HepG2 (cell line): ENCODE results near the gene TMEM87A. TPM values are rescaled to one million over a fixed set of nuclear protein-coding genes. Genes with fewer than 3 reads are reported as not detected.

Source experiments
- ARID2 ChIP-seq: sonication (generic); formaldehyde crosslinking; IDR thresholded peaks from 2 replicates; pipeline ENCODE4 v1.8.1; 2022; ENCODE audit warnings: mild to moderate bottlenecking, missing genetic modification reagents, borderline replicate concordance
- CAMTA2 ChIP-seq: sonication (generic); formaldehyde crosslinking; IDR thresholded peaks from 2 replicates; pipeline ENCODE4 v1.4.0; 2020; ENCODE audit warnings: mild to moderate bottlenecking, missing genetic modification reagents, borderline replicate concordance
- CHD4 ChIP-seq: fragments of 200-600 bp; sonication (generic); IDR thresholded peaks from 2 replicates; pipeline ENCODE4 v1.7.0; 2017; ENCODE audit warnings: mild to moderate bottlenecking, low read length, borderline replicate concordance
- FOXP1 ChIP-seq, 2 experiments: fragments of 450-650 bp in 1 of 2; IDR thresholded peaks; 2 replicates each; pipeline ENCODE4 v1.6.1; 2017 to 2018; ENCODE audit warnings: antibody characterized with exemption in 1 of 2
- HOXA7 ChIP-seq: sonication (generic); formaldehyde crosslinking; IDR thresholded peaks from 2 replicates; pipeline ENCODE4 v1.8.1; 2022; ENCODE audit warnings: mild to moderate bottlenecking, missing genetic modification reagents, moderate library complexity
- KDM6A ChIP-seq: IDR thresholded peaks from 2 replicates; pipeline ENCODE4 v1.6.1; 2016; ENCODE audit warnings: low read depth
- KLF13 ChIP-seq: sonication (generic); formaldehyde crosslinking; IDR thresholded peaks from 2 replicates; pipeline ENCODE4 v1.4.0; 2020; ENCODE audit warnings: mild to moderate bottlenecking, missing genetic modification reagents
- MBNL3 ChIP-seq: fragments of 250-450 bp; sonication (Bioruptor Pico); conservative IDR thresholded peaks from 2 replicates; pipeline ENCODE4 v1.8.0; 2022; ENCODE audit warnings: mild to moderate bottlenecking, inconsistent platforms
- MTA1 ChIP-seq: sonication (generic); formaldehyde crosslinking; IDR thresholded peaks from 2 replicates; pipeline ENCODE4 v1.4.0; 2020; ENCODE audit warnings: missing genetic modification reagents, mild to moderate bottlenecking, borderline replicate concordance
- PHF20 ChIP-seq: sonication (generic); formaldehyde crosslinking; IDR thresholded peaks from 2 replicates; pipeline ENCODE4 v1.5.0; 2020; ENCODE audit warnings: mild to moderate bottlenecking, missing genetic modification reagents
- RXRB ChIP-seq: IDR thresholded peaks from 2 replicates; pipeline ENCODE4 v1.6.1; 2016; ENCODE audit warnings: borderline replicate concordance, missing genetic modification reagents, missing compliant biosample characterization
- SETDB1 ChIP-seq: sonication (generic); formaldehyde crosslinking; IDR thresholded peaks from 2 replicates; pipeline ENCODE4 v1.5.1; 2020; ENCODE audit warnings: missing genetic modification reagents, mild to moderate bottlenecking, borderline replicate concordance
- THAP11 ChIP-seq: IDR thresholded peaks from 2 replicates; pipeline ENCODE4 v1.6.1; 2016; ENCODE audit warnings: missing biosample characterization, missing genetic modification reagents
- YY1 ChIP-seq: IDR thresholded peaks from 2 replicates; pipeline ENCODE4 v1.6.1; 2011; ENCODE audit warnings: low read length, low read depth, moderate library complexity, mild to moderate bottlenecking; ENCODE audit not compliant: insufficient read depth, insufficient replicate concordance
- ZNF136 ChIP-seq: sonication (generic); formaldehyde crosslinking; IDR thresholded peaks from 2 replicates; pipeline ENCODE4 v1.8.1; 2022; ENCODE audit warnings: low read depth, mild to moderate bottlenecking, moderate library complexity, missing genetic modification reagents
- ZNF264 ChIP-seq: sonication (generic); formaldehyde crosslinking; IDR thresholded peaks from 2 replicates; pipeline ENCODE4 v1.4.0; 2020; ENCODE audit warnings: missing genetic modification reagents
- ZNF331 ChIP-seq: sonication (generic); formaldehyde crosslinking; IDR thresholded peaks from 2 replicates; pipeline ENCODE4 v1.4.0; 2020; ENCODE audit warnings: missing genetic modification reagents
- ZNF552 ChIP-seq: sonication (generic); formaldehyde crosslinking; IDR thresholded peaks from 2 replicates; pipeline ENCODE4 v1.9.0; 2022; ENCODE audit warnings: missing genetic modification reagents, mild to moderate bottlenecking, borderline replicate concordance
- polyA plus RNA-seq, 8 experiments: library from polyadenylated mRNA; depleted of rRNA in 3 of 8; stranded (reverse) in 7 of 8; unstranded in 1 of 8; fragments of >200 nt; fragmentation: Illumina TruSeq in 4 of 8; extraction: Trizol in 4 of 8; gene quantifications; 2 replicates each; pipeline versions ENCODE4 v1.2.1 to v1.2.3, GENCODE V29; 2011 to 2016; ENCODE audit warnings: low read depth in 4 of 8, missing spikeins in 1 of 8, mixed read lengths in 1 of 8; ENCODE audit not compliant: insufficient read depth in 1 of 8
- total RNA-seq, 5 experiments: library from RNA; depleted of rRNA; stranded (reverse); fragments of >200 nt; fragmentation: Illumina TruSeq; extraction: Trizol; gene quantifications; 2 replicates each; pipeline ENCODE4 v1.2.3, GENCODE V29; 2016; ENCODE audit warnings: low read depth in 1 of 5
- TF ChIP-seq, protein P1 (sequence below): sonication (generic); formaldehyde crosslinking; IDR thresholded peaks from 2 replicates; pipeline ENCODE4 v1.5.1; 2020; ENCODE audit warnings: mild to moderate bottlenecking, missing genetic modification reagents, moderate library complexity
- TF ChIP-seq, protein P2 (sequence below): sonication (generic); formaldehyde crosslinking; IDR thresholded peaks from 2 replicates; pipeline ENCODE4 v1.4.0; 2020; ENCODE audit warnings: mild to moderate bottlenecking, low read depth, missing genetic modification reagents
- TF ChIP-seq, protein P3 (sequence below): sonication (generic); formaldehyde crosslinking; IDR thresholded peaks from 2 replicates; pipeline ENCODE4 v1.4.0; 2020; ENCODE audit warnings: missing genetic modification reagents, mild to moderate bottlenecking, borderline replicate concordance

Gene TMEM87A
- total and polyA plus RNA-seq, 2 of the 13 experiments (the other 11 are each of a cell fraction or from before 2014, with no cell fraction given) = 20.2 to 42.8 TPM

DNA sequence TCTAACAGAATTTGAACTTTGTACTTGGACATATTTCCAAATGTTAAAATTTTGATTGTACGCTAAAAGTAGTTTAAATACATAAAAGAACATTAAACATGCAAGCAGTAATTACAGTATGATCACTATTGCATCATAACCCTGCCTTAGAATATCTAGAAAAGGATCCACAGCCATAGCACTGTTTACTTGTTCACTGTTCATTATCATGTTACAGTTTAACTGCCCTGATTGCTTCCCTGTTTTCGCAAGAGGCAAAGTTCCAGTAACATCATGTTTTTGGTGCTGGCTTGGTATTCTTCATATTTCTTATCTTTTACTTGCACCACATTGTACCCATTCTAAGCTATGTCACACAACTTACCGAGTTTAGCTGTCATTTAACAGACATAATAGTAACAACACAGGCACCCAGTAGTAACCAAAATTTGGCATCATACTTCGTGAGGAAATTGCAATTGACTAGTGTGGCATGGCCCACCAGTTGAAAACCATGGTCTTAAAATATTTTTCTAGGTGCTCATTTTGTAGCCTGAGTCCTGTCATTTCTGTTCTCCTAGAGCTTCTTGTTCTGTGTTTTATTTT lies 13.3 kb upstream of the TMEM87A start (continued):
- TF ChIP-seq ZNF264 (CRISPR knock-in tag) (0 out of 2 replicates have a peak, but pooled peaks have one; percentile 40), RXRB (CRISPR knock-in tag) (peak; percentile 56), CHD4 (no peak), HOXA7 (CRISPR knock-in tag) (no peak), ZNF552 (CRISPR knock-in tag) (no peak), SETDB1 (CRISPR knock-in tag) (no peak), CAMTA2 (CRISPR knock-in tag) (no peak), MBNL3 (no peak), KLF13 (CRISPR knock-in tag) (no peak), ARID2 (CRISPR knock-in tag) (0 out of 2 replicates have a peak, but pooled peaks have one; percentile 44), PHF20 (no peak), KDM6A (CRISPR knock-in tag) (peak; percentile 27; the same call in 1 of the 2 replicates), THAP11 (CRISPR knock-in tag) (peak; percentile 61), MTA1 (CRISPR knock-in tag) (no peak), FOXP1 (IDR thresholded peaks at IDR 0.05) (no peak), FOXP1 (CRISPR knock-in tag; IDR thresholded peaks at IDR 0.05) (peak; percentile 88), YY1 (no peak), ZNF136 (CRISPR knock-in tag) (no peak), ZNF331 (CRISPR knock-in tag) (peak; percentile 76)
- TF ChIP-seq, protein P1, sequence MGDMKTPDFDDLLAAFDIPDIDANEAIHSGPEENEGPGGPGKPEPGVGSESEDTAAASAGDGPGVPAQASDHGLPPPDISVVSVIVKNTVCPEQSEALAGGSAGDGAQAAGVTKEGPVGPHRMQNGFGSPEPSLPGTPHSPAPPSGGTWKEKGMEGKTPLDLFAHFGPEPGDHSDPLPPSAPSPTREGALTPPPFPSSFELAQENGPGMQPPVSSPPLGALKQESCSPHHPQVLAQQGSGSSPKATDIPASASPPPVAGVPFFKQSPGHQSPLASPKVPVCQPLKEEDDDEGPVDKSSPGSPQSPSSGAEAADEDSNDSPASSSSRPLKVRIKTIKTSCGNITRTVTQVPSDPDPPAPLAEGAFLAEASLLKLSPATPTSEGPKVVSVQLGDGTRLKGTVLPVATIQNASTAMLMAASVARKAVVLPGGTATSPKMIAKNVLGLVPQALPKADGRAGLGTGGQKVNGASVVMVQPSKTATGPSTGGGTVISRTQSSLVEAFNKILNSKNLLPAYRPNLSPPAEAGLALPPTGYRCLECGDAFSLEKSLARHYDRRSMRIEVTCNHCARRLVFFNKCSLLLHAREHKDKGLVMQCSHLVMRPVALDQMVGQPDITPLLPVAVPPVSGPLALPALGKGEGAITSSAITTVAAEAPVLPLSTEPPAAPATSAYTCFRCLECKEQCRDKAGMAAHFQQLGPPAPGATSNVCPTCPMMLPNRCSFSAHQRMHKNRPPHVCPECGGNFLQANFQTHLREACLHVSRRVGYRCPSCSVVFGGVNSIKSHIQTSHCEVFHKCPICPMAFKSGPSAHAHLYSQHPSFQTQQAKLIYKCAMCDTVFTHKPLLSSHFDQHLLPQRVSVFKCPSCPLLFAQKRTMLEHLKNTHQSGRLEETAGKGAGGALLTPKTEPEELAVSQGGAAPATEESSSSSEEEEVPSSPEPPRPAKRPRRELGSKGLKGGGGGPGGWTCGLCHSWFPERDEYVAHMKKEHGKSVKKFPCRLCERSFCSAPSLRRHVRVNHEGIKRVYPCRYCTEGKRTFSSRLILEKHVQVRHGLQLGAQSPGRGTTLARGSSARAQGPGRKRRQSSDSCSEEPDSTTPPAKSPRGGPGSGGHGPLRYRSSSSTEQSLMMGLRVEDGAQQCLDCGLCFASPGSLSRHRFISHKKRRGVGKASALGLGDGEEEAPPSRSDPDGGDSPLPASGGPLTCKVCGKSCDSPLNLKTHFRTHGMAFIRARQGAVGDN = no peak
- TF ChIP-seq, protein P2, sequence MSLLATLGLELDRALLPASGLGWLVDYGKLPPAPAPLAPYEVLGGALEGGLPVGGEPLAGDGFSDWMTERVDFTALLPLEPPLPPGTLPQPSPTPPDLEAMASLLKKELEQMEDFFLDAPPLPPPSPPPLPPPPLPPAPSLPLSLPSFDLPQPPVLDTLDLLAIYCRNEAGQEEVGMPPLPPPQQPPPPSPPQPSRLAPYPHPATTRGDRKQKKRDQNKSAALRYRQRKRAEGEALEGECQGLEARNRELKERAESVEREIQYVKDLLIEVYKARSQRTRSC = no peak
- TF ChIP-seq, protein P3, sequence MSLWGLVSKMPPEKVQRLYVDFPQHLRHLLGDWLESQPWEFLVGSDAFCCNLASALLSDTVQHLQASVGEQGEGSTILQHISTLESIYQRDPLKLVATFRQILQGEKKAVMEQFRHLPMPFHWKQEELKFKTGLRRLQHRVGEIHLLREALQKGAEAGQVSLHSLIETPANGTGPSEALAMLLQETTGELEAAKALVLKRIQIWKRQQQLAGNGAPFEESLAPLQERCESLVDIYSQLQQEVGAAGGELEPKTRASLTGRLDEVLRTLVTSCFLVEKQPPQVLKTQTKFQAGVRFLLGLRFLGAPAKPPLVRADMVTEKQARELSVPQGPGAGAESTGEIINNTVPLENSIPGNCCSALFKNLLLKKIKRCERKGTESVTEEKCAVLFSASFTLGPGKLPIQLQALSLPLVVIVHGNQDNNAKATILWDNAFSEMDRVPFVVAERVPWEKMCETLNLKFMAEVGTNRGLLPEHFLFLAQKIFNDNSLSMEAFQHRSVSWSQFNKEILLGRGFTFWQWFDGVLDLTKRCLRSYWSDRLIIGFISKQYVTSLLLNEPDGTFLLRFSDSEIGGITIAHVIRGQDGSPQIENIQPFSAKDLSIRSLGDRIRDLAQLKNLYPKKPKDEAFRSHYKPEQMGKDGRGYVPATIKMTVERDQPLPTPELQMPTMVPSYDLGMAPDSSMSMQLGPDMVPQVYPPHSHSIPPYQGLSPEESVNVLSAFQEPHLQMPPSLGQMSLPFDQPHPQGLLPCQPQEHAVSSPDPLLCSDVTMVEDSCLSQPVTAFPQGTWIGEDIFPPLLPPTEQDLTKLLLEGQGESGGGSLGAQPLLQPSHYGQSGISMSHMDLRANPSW (CRISPR knock-in tag) = peak; percentile 70; the same call in 1 of the 2 replicates
